ENCODE results near the gene MSRB3. TPM values are rescaled to one million over a fixed set of nuclear protein-coding genes. Genes with fewer than 3 reads are reported as not detected.

The MSRB3 gene
- total and polyA plus RNA-seq, 4 donors, result 1.0 to 5.2 (median 3.1) TPM

GRCh38 chr12:65355461-65355860, 77.0 kb downstream of the MSRB3 start:
- DNase-seq (ENCODE audit: low spot score), result no peak
- Histone ChIP-seq H3K27ac (ENCODE audit: low read depth in 1 of 2, low read length in 2 of 2) (no peak overlapping the region), H3K9ac (ENCODE audit: low read depth in 1 of 2, low read length in 2 of 2) (no peak overlapping the region), H3K4me3 (ENCODE audit: low read depth in 1 of 3, low read length in 3 of 3) (no peak overlapping the region), H3K4me1 (ENCODE audit: control insufficient read depth in 4 of 4, insufficient read depth in 4 of 4, low read length in 3 of 4) (no peaks in the 10 kb centered on the region), H3K9me3 (ENCODE audit: control insufficient read depth in 4 of 4, low read length in 3 of 4) (no peaks in the 10 kb centered on the region), H3K27me3 (ENCODE audit: control insufficient read depth in 4 of 4, insufficient read depth in 4 of 4, low read length in 3 of 4) (no peaks in the 10 kb centered on the region), H3K36me3 (ENCODE audit: control insufficient read depth in 4 of 4, insufficient read depth in 3 of 4, low read depth in 1 of 4, low read length in 3 of 4) (no peaks in the 10 kb centered on the region)
- WGBS, result 89% methylated on average over 3 of the region's 3 CpGs
- TF ChIP-seq GABPA (IDR thresholded peaks at IDR 0.05 in 1 of 2, conservative IDR thresholded peaks at IDR 0.05 in 1 of 2) (no peak), RAD21 (IDR thresholded peaks at IDR 0.05) (no peak), JUND (IDR thresholded peaks at IDR 0.05) (no peak), SP1 (IDR thresholded peaks at IDR 0.05) (no peak)

DNA sequence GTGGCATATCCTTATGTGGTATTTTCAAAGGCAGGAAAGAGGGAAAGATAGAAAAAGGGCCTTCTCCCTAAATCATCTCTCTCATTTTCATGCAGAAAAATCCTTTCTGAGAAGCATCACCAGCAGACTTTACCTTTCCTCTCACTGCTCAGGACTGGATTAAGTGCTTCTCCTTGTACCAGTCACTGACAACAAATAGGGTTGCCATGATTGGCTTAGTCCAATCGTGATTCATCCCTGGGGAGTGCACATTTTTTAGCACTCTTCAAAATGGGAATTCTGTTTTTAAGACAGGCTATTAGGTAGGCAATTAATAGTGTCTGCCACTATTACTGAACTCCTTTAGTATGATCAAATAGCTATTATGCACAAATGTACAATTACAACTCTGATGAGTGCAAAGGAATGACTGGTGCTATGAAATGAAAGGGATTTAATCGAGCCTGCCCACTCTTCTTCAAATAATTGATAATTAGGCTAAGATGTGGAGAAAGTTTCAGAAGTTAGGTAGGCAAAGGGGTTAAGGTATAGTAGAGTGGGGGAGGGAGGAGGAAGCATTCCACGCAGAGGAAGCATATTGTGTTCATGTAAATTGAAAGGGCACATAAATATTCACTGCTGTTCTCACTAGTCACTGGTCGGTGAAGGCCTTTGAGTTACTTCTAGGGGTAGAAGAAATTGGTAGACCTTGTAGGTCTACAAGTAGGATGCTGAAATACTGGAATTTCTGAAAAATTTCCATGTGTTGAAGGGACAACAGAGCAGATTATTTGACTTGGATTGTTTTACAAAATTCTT, 84.0 kb downstream of the MSRB3 start:
- no peak overlapping the region for H3K9ac ChIP-seq (ENCODE audit: low read depth in 1 of 2, low read length in 2 of 2)
- H3K9me3 ChIP-seq (ENCODE audit: control insufficient read depth in 4 of 4, low read length in 3 of 4), result no peaks in the 10 kb centered on the region
- no peaks in the 10 kb centered on the region for H3K27me3 ChIP-seq (ENCODE audit: control insufficient read depth in 4 of 4, insufficient read depth in 4 of 4, low read length in 3 of 4)
- 75% methylated on average over 4 of the region's 4 CpGs for WGBS
- H3K27ac ChIP-seq (ENCODE audit: low read depth in 1 of 2, low read length in 2 of 2), result no peak overlapping the region
- no peak overlapping the region for H3K4me3 ChIP-seq (ENCODE audit: low read depth in 1 of 3, low read length in 3 of 3)
- no peaks in the 10 kb centered on the region for H3K36me3 ChIP-seq (ENCODE audit: control insufficient read depth in 4 of 4, insufficient read depth in 3 of 4, low read depth in 1 of 4, low read length in 3 of 4)
- no peaks in the 10 kb centered on the region for H3K4me1 ChIP-seq (ENCODE audit: control insufficient read depth in 4 of 4, insufficient read depth in 4 of 4, low read length in 3 of 4)
- no peak for DNase-seq (ENCODE audit: low spot score)
- TF ChIP-seq, protein P1, sequence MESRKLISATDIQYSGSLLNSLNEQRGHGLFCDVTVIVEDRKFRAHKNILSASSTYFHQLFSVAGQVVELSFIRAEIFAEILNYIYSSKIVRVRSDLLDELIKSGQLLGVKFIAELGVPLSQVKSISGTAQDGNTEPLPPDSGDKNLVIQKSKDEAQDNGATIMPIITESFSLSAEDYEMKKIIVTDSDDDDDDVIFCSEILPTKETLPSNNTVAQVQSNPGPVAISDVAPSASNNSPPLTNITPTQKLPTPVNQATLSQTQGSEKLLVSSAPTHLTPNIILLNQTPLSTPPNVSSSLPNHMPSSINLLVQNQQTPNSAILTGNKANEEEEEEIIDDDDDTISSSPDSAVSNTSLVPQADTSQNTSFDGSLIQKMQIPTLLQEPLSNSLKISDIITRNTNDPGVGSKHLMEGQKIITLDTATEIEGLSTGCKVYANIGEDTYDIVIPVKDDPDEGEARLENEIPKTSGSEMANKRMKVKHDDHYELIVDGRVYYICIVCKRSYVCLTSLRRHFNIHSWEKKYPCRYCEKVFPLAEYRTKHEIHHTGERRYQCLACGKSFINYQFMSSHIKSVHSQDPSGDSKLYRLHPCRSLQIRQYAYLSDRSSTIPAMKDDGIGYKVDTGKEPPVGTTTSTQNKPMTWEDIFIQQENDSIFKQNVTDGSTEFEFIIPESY (IDR thresholded peaks at IDR 0.05), result no peak
- TF ChIP-seq, protein P2, sequence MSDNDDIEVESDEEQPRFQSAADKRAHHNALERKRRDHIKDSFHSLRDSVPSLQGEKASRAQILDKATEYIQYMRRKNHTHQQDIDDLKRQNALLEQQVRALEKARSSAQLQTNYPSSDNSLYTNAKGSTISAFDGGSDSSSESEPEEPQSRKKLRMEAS (IDR thresholded peaks at IDR 0.05), result no peak

- DNase-seq (ENCODE audit: low spot score), result no peak
- Histone ChIP-seq H3K36me3 (ENCODE audit: control insufficient read depth in 4 of 4, insufficient read depth in 3 of 4, low read depth in 1 of 4, low read length in 3 of 4) (no peaks in the 10 kb centered on the region), H3K27me3 (ENCODE audit: control insufficient read depth in 4 of 4, insufficient read depth in 4 of 4, low read length in 3 of 4) (no peaks in the 10 kb centered on the region), H3K9me3 (ENCODE audit: control insufficient read depth in 4 of 4, low read length in 3 of 4) (no peaks in the 10 kb centered on the region), H3K9ac (ENCODE audit: low read depth in 1 of 2, low read length in 2 of 2) (no peak overlapping the region), H3K4me3 (ENCODE audit: low read depth in 1 of 3, low read length in 3 of 3) (no peak overlapping the region), H3K27ac (ENCODE audit: low read depth in 1 of 2, low read length in 2 of 2) (no peak overlapping the region), H3K4me1 (ENCODE audit: control insufficient read depth in 4 of 4, insufficient read depth in 4 of 4, low read length in 3 of 4) (no peaks in the 10 kb centered on the region)
- 88% methylated on average over 1 of the region's 1 CpG for WGBS
- TF ChIP-seq TAF1 (conservative IDR thresholded peaks at IDR 0.05), result no peak
Observed at GRCh38 chr12:65364046-65364445, 85.6 kb downstream of the MSRB3 start.

- no peaks in the 10 kb centered on the region for H3K36me3 ChIP-seq (ENCODE audit: control insufficient read depth in 4 of 4, insufficient read depth in 3 of 4, low read depth in 1 of 4, low read length in 3 of 4)
- no peaks in the 10 kb centered on the region for H3K27me3 ChIP-seq (ENCODE audit: control insufficient read depth in 4 of 4, insufficient read depth in 4 of 4, low read length in 3 of 4)
- no peaks in the 10 kb centered on the region for H3K9me3 ChIP-seq (ENCODE audit: control insufficient read depth in 4 of 4, low read length in 3 of 4)
- no peak overlapping the region for H3K27ac ChIP-seq (ENCODE audit: low read depth in 1 of 2, low read length in 2 of 2)
- H3K9ac ChIP-seq (ENCODE audit: low read depth in 1 of 2, low read length in 2 of 2), result no peak overlapping the region
- no peak overlapping the region for H3K4me3 ChIP-seq (ENCODE audit: low read depth in 1 of 3, low read length in 3 of 3)
- no peaks in the 10 kb centered on the region for H3K4me1 ChIP-seq (ENCODE audit: control insufficient read depth in 4 of 4, insufficient read depth in 4 of 4, low read length in 3 of 4)
- no peak for DNase-seq (ENCODE audit: low spot score)
- TF ChIP-seq, protein P2 (IDR thresholded peaks at IDR 0.05), result no peak
- TF ChIP-seq NR2F2 (IDR thresholded peaks at IDR 0.05), result no peak
- TF ChIP-seq FOXA2 (IDR thresholded peaks at IDR 0.05), result no peak
- TF ChIP-seq ATF3 (IDR thresholded peaks at IDR 0.05), result no peak
- TF ChIP-seq RXRA (IDR thresholded peaks at IDR 0.05), result no peak
- no peak for TF ChIP-seq TAF1 (conservative IDR thresholded peaks at IDR 0.05)
- no peak for TF ChIP-seq GABPA (IDR thresholded peaks at IDR 0.05 in 1 of 2, conservative IDR thresholded peaks at IDR 0.05 in 1 of 2)
- TF ChIP-seq, protein P3, sequence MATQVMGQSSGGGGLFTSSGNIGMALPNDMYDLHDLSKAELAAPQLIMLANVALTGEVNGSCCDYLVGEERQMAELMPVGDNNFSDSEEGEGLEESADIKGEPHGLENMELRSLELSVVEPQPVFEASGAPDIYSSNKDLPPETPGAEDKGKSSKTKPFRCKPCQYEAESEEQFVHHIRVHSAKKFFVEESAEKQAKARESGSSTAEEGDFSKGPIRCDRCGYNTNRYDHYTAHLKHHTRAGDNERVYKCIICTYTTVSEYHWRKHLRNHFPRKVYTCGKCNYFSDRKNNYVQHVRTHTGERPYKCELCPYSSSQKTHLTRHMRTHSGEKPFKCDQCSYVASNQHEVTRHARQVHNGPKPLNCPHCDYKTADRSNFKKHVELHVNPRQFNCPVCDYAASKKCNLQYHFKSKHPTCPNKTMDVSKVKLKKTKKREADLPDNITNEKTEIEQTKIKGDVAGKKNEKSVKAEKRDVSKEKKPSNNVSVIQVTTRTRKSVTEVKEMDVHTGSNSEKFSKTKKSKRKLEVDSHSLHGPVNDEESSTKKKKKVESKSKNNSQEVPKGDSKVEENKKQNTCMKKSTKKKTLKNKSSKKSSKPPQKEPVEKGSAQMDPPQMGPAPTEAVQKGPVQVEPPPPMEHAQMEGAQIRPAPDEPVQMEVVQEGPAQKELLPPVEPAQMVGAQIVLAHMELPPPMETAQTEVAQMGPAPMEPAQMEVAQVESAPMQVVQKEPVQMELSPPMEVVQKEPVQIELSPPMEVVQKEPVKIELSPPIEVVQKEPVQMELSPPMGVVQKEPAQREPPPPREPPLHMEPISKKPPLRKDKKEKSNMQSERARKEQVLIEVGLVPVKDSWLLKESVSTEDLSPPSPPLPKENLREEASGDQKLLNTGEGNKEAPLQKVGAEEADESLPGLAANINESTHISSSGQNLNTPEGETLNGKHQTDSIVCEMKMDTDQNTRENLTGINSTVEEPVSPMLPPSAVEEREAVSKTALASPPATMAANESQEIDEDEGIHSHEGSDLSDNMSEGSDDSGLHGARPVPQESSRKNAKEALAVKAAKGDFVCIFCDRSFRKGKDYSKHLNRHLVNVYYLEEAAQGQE (IDR thresholded peaks at IDR 0.05), result no peak
- no peak for TF ChIP-seq YY1 (IDR thresholded peaks at IDR 0.05)
- no peak for TF ChIP-seq JUND (IDR thresholded peaks at IDR 0.05)
- no peak for TF ChIP-seq CTCF (IDR thresholded peaks at IDR 0.05; ENCODE audit: low read depth, low read length, missing input control)
- no peak for TF ChIP-seq HNF4G (IDR thresholded peaks at IDR 0.05)
Observed at GRCh38 chr12:65367396-65367795, 88.9 kb downstream of the MSRB3 start.

All from liver (tissue), 9 donors.